ENCODE results near the gene PGA4. TPM values are rescaled to one million over a fixed set of nuclear protein-coding genes. Genes with fewer than 3 reads are reported as not detected.

PGA4 gene
- total and polyA plus RNA-seq, 2 of the 8 experiments (the other 6 are each of a cell fraction or from before 2014, with no cell fraction given): 1.3 TPM; not detected in 1

- Histone ChIP-seq H3K4ac (replicated peaks; ENCODE audit: insufficient read length, low read depth, low read length) (no peak overlapping the region), H3K79me2 (ENCODE audit: control insufficient read depth in 1 of 2, insufficient read depth in 2 of 2, low read length in 2 of 2) (no peaks in the 10 kb centered on the region), H2BK5ac (ENCODE audit: low read depth, low read length) (no peak overlapping the region), H2AFZ (ENCODE audit: low read length) (0 out of 2 replicates have a peak overlapping the region, but pooled peaks have one; percentile 19), H3K27me3 (replicated peaks in 1 of 4; ENCODE audit: control insufficient read depth in 3 of 4, extremely low read depth in 1 of 4, insufficient read depth in 3 of 4, low read length in 3 of 4) (no peaks in the 10 kb centered on the region), H4K20me1 (replicated peaks in 1 of 2; ENCODE audit: control insufficient read depth in 1 of 2, insufficient read depth in 2 of 2, low read length in 2 of 2) (no peaks in the 10 kb centered on the region), H3K4me3 (ENCODE audit: extremely low read depth in 1 of 4, insufficient read depth in 2 of 4, low read depth in 3 of 4, low read length in 4 of 4) (no peak overlapping the region), H2BK20ac (ENCODE audit: low read length) (no peak overlapping the region), H3K79me1 (ENCODE audit: low read depth, low read length) (no peaks in the 10 kb centered on the region), H3K36me3 (ENCODE audit: control insufficient read depth in 2 of 4, insufficient read depth in 4 of 4, low read length in 3 of 4) (no peaks in the 10 kb centered on the region), H2BK12ac (ENCODE audit: low read depth, low read length) (no peak overlapping the region), H3K23me2 (ENCODE audit: low read depth, low read length) (no peaks in the 10 kb centered on the region), H3K9ac (replicated peaks in 1 of 4; ENCODE audit: extremely low read depth in 1 of 4, low read depth in 3 of 4, low read length in 3 of 4) (no peak overlapping the region), H3K14ac (ENCODE audit: insufficient read length) (no peak overlapping the region), H3K27ac (ENCODE audit: low read depth, low read length) (no peak overlapping the region), H3K4me2 (ENCODE audit: insufficient read depth in 1 of 2, low read depth in 2 of 2, low read length in 2 of 2) (no peak overlapping the region), H2AK5ac (ENCODE audit: low read depth, low read length) (no peak overlapping the region), H3K23ac (ENCODE audit: insufficient read length) (no peak overlapping the region), H2BK120ac (replicated peaks; ENCODE audit: low read depth, low read length) (no peak overlapping the region), H4K91ac (replicated peaks; ENCODE audit: insufficient read length, low read length) (no peak overlapping the region), H3K56ac (replicated peaks; ENCODE audit: insufficient read length, low read depth, low read length) (no peak overlapping the region), H4K5ac (ENCODE audit: insufficient read length, low read depth, low read length) (no peak overlapping the region), H3K4me1 (replicated peaks in 1 of 4; ENCODE audit: control insufficient read depth in 3 of 4, insufficient read depth in 4 of 4, low read length in 3 of 4) (peaks cover 0 to 8% (median 0%) of the 10 kb centered on the region in 4 experiments; a peak in 2 of 7 replicates), H3K9me3 (ENCODE audit: insufficient read depth in 2 of 2, low read depth in 1 of 2, low read length in 1 of 2) (0 out of 4 replicates have a peak, but pooled peaks cover 0 to 3% of the 10 kb centered on the region in 2 experiments), H4K8ac (ENCODE audit: extremely low read depth, insufficient read depth, low read length) (no peak overlapping the region; the same call in 1 of the 2 replicates), H2BK15ac (ENCODE audit: low read length) (no peak overlapping the region), H3K18ac (ENCODE audit: extremely low read depth, low read length) (no peak overlapping the region)
- CTCF ChIA-PET (ENCODE audit: partially characterized antibody): interaction anchor here (1.1 kb wide), 1 partner anchor 306 kb away, joined by 3 read pairs; no protein-coding TSS in a partner anchor
- DNase-seq (ENCODE audit: low read depth in 1 of 2, low spot score in 2 of 2) (no peak), FAIRE-seq (no peak)
- TF ChIP-seq JUND (IDR thresholded peaks at IDR 0.05; ENCODE audit: low read length): no peak
- TF ChIP-seq CREB1 (IDR thresholded peaks at IDR 0.05): no peak
- TF ChIP-seq E2F6 (IDR thresholded peaks at IDR 0.05): no peak
- TF ChIP-seq TAF1 (IDR thresholded peaks at IDR 0.05; ENCODE audit: low read depth, low read length): no peak
- TF ChIP-seq TBP (IDR thresholded peaks at IDR 0.05; ENCODE audit: low read depth, low read length): no peak
- TF ChIP-seq EP300 (IDR thresholded peaks at IDR 0.05; ENCODE audit: borderline replicate concordance in 1 of 2, low read depth in 2 of 2, low read length in 2 of 2): no peak
- no peak for TF ChIP-seq POU5F1 (IDR thresholded peaks at IDR 0.05; ENCODE audit: low read depth, low read length)
- TF ChIP-seq CHD2 (IDR thresholded peaks at IDR 0.05; ENCODE audit: low read length): no peak
- no peak for TF ChIP-seq ATF3 (IDR thresholded peaks at IDR 0.05; ENCODE audit: insufficient read depth, low read depth, low read length)
- no peak for TF ChIP-seq EGR1 (IDR thresholded peaks at IDR 0.05; ENCODE audit: borderline replicate concordance, low read depth, low read length)
- WGBS, 2 experiments (ENCODE audit: extremely low coverage in 1 of 2, insufficient coverage in 1 of 2, insufficient read length in 1 of 2, insufficient replicate concordance in 2 of 2, low coverage in 1 of 2, low lambda C conversion rate in 2 of 2, missing lambda C conversion rate in 1 of 2): 84% methylated on average over 9 of the region's 12 CpGs; no CpG with 5 or more reads in 1 of the 2 experiments
- POLR2A ChIA-PET (ENCODE audit: partially characterized antibody): no interaction called here
These were observed 27.9 kb upstream of the PGA4 start for GRCh38 chr11:61194169-61194671.
